Measurements from ENCODE around the gene KRT2. TPM values are rescaled to one million over a fixed set of nuclear protein-coding genes. Genes with fewer than 3 reads are reported as not detected.

Gene KRT2
- total and polyA plus RNA-seq, 7 donors, result not detected

GRCh38 chr12:52666471-52666870 lies 14.5 kb upstream of the KRT2 start:
- ATAC-seq, result no peak
- no peak overlapping the region for H3K27ac ChIP-seq
- intact Hi-C loops (cut with DNase I), result no loop called here
- H3K4me3 ChIP-seq, result no peak overlapping the region
- H3K9me3 ChIP-seq, result no peaks in the 10 kb centered on the region
- no peaks in the 10 kb centered on the region for H3K4me1 ChIP-seq
- H3K27me3 ChIP-seq (ENCODE audit: insufficient read depth in 3 of 3, low read length in 2 of 3), result peaks cover 0 to 27% (median 0%) of the 10 kb centered on the region in 3 donors
- WGBS, 3 donors, result 78 to 83% (median 79%) methylated on average over 3 of the region's 3 CpGs
- H3K36me3 ChIP-seq (ENCODE audit: insufficient read depth in 1 of 2, low read depth in 1 of 2), result no peaks in the 10 kb centered on the region
- no peak for TF ChIP-seq CTCF (IDR thresholded peaks at IDR 0.05)
- DNase-seq, result no peak

- intact Hi-C loops (cut with DNase I), result no loop called here
- DNase-seq (no peak), ATAC-seq (no peak)
- no peak for TF ChIP-seq CTCF (IDR thresholded peaks at IDR 0.05)
- Histone ChIP-seq H3K36me3 (ENCODE audit: insufficient read depth in 1 of 2, low read depth in 1 of 2) (no peaks in the 10 kb centered on the region), H3K27ac (no peak overlapping the region), H3K4me3 (no peak overlapping the region), H3K9me3 (no peaks in the 10 kb centered on the region), H3K27me3 (ENCODE audit: insufficient read depth in 3 of 3, low read length in 2 of 3) (peaks cover 0 to 31% (median 0%) of the 10 kb centered on the region in 3 donors), H3K4me1 (no peaks in the 10 kb centered on the region)
Measured at GRCh38 chr12:52663420-52663819, 11.4 kb upstream of the KRT2 start.

- no peak overlapping the region for H3K27ac ChIP-seq
- intact Hi-C loops (cut with DNase I), result no loop called here
- H3K4me3 ChIP-seq, result no peak overlapping the region
- TF ChIP-seq CTCF (IDR thresholded peaks at IDR 0.05), result no peak
- H3K36me3 ChIP-seq (ENCODE audit: insufficient read depth in 1 of 2, low read depth in 1 of 2), result no peaks in the 10 kb centered on the region
- H3K4me1 ChIP-seq, result no peaks in the 10 kb centered on the region
- no peaks in the 10 kb centered on the region for H3K9me3 ChIP-seq
- peaks cover 0 to 35% (median 0%) of the 10 kb centered on the region in 3 donors for H3K27me3 ChIP-seq (ENCODE audit: insufficient read depth in 3 of 3, low read length in 2 of 3)
- ATAC-seq (no peak), DNase-seq (no peak)
Measured at GRCh38 chr12:52662918-52663229, 10.9 kb upstream of the KRT2 start.

GRCh38 chr12:52662093-52662917 lies 10.3 kb upstream of the KRT2 start:
- TF ChIP-seq CTCF (IDR thresholded peaks at IDR 0.05), result no peak
- DNase-seq, result no peak
- intact Hi-C loops (cut with DNase I), result no loop called here

GRCh38 chr12:52661668-52662067 lies 9.7 kb upstream of the KRT2 start:
- 87 to 94% (median 91%) methylated on average over 3 of the region's 3 CpGs for WGBS, 3 donors
- Histone ChIP-seq H3K36me3 (ENCODE audit: insufficient read depth in 1 of 2, low read depth in 1 of 2) (no peaks in the 10 kb centered on the region), H3K4me3 (no peak overlapping the region), H3K9me3 (no peaks in the 10 kb centered on the region), H3K27me3 (ENCODE audit: insufficient read depth in 3 of 3, low read length in 2 of 3) (peaks cover 0 to 35% (median 0%) of the 10 kb centered on the region in 3 donors), H3K27ac (no peak overlapping the region), H3K4me1 (no peaks in the 10 kb centered on the region)
- DNase-seq (no peak), ATAC-seq (no peak)
- intact Hi-C loops (cut with DNase I), result no loop called here
- no peak for TF ChIP-seq CTCF (IDR thresholded peaks at IDR 0.05)

More at GRCh38 chr12:52662093-52662917, 10.3 kb upstream of the KRT2 start:
- Histone ChIP-seq H3K27ac (no peak overlapping the region), H3K27me3 (ENCODE audit: insufficient read depth in 3 of 3, low read length in 2 of 3) (peaks cover 0 to 35% (median 0%) of the 10 kb centered on the region in 3 donors), H3K9me3 (no peaks in the 10 kb centered on the region), H3K4me3 (no peak overlapping the region), H3K36me3 (ENCODE audit: insufficient read depth in 1 of 2, low read depth in 1 of 2) (no peaks in the 10 kb centered on the region), H3K4me1 (no peaks in the 10 kb centered on the region)
- 78 to 81% (median 79%) methylated on average over 10 of the region's 10 CpGs for WGBS, 3 donors
- ATAC-seq, result no peak
